Chondrocyte (in vitro differentiated cells): ENCODE data around the gene KIAA1328. TPM values are rescaled to one million over a fixed set of nuclear protein-coding genes. Genes with fewer than 3 reads are reported as not detected.

Experiments
- DNase-seq: peaks from one replicate; pipeline ENCODE4 v3.0.0; 2021; ENCODE audit warnings: mixed read lengths, low spot score
- H3K27ac Mint-ChIP-seq: one replicate; pipeline ENCODE4 v1.8.0; 2021; ENCODE audit warnings: mild to moderate bottlenecking, moderate library complexity, mixed read lengths; ENCODE audit not compliant: unreplicated experiment
- H3K27me3 Mint-ChIP-seq: 2 replicates; pipeline ENCODE4 v1.8.0; 2021; ENCODE audit warnings: low read depth, mixed read lengths
- H3K36me3 Mint-ChIP-seq: 2 replicates; pipeline ENCODE4 v1.8.0; 2021; ENCODE audit warnings: low read depth, mixed read lengths
- H3K4me1 Mint-ChIP-seq: 2 replicates; pipeline ENCODE4 v1.8.0; 2021; ENCODE audit warnings: low read depth, mild to moderate bottlenecking, mixed read lengths
- H3K4me3 Mint-ChIP-seq: one replicate; pipeline ENCODE4 v1.8.0; 2021; ENCODE audit warnings: mild to moderate bottlenecking, moderate library complexity, mixed read lengths; ENCODE audit not compliant: unreplicated experiment
- H3K9me3 Mint-ChIP-seq: 2 replicates; pipeline ENCODE4 v1.8.0; 2021; ENCODE audit warnings: low read depth, mixed read lengths
- total RNA-seq: library from RNA; stranded (reverse); gene quantifications from 3 replicates; pipeline ENCODE4 v1.2.1, GENCODE V29; 2021
- TF ChIP-seq, protein P1 (sequence below): fragments of 200-600 bp; sonication (generic); IDR thresholded peaks from 2 replicates; pipeline ENCODE4 v1.5.0; 2021; ENCODE audit warnings: antibody characterized with exemption, mild to moderate bottlenecking, moderate library complexity

The KIAA1328 gene
- total RNA-seq, 1 donor from 2014 or later, result 6.3 TPM

DNA sequence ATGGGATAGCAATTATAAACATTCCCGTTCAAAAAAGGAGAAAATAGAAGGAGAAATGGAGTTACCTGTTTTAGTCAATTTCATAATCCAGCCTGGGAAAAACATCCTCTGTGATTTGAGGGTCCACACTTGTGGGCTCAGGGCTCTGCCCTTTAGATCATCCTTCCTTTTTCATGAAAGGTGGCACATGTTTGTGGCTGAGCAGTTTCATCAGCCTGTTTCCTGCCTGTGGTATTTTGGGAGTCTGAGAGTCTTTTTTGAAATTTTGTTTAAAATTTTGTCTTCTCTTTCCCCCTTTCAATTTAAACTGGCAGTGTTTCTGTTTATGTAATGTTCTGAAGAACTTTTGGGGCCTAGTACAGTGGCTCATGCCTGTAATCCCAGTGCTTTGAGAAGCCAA, 84.0 kb downstream of the KIAA1328 start:
- Mint-ChIP-seq H3K4me1 (peaks cover 8% of the 10 kb centered on the region), H3K27me3 (no peaks in the 10 kb centered on the region), H3K27ac (no peak overlapping the region), H3K36me3 (peaks cover 2% of the 10 kb centered on the region), H3K9me3 (peaks cover 2% of the 10 kb centered on the region), H3K4me3 (no peak overlapping the region)
- DNase-seq, result no peak
- TF ChIP-seq, protein P1, sequence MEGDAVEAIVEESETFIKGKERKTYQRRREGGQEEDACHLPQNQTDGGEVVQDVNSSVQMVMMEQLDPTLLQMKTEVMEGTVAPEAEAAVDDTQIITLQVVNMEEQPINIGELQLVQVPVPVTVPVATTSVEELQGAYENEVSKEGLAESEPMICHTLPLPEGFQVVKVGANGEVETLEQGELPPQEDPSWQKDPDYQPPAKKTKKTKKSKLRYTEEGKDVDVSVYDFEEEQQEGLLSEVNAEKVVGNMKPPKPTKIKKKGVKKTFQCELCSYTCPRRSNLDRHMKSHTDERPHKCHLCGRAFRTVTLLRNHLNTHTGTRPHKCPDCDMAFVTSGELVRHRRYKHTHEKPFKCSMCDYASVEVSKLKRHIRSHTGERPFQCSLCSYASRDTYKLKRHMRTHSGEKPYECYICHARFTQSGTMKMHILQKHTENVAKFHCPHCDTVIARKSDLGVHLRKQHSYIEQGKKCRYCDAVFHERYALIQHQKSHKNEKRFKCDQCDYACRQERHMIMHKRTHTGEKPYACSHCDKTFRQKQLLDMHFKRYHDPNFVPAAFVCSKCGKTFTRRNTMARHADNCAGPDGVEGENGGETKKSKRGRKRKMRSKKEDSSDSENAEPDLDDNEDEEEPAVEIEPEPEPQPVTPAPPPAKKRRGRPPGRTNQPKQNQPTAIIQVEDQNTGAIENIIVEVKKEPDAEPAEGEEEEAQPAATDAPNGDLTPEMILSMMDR, result no peak

DNA sequence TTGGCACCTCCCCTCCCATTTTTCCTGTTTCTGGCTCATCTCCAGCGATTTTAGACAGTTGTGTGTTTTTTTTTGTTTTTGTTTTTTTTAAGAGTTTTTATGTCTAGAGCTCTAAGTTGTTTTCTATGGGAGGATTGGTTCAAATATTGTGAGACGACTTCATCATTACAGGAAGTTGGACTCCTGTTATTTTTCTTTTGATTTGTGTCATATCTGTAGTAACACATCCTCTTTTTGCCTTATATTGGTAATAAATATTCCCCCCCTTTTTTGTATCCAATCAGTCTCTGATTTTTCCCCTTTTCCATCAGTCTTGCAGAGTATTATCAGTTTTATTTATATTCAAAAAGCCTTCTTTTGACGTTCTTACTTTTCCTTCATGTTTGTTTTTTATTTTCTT, 89.0 kb downstream of the KIAA1328 start:
- Mint-ChIP-seq H3K27ac (no peak overlapping the region), H3K4me1 (peaks cover 6% of the 10 kb centered on the region), H3K9me3 (peaks cover 16% of the 10 kb centered on the region), H3K4me3 (no peak overlapping the region), H3K27me3 (no peaks in the 10 kb centered on the region), H3K36me3 (peaks cover 2% of the 10 kb centered on the region)
- no peak for DNase-seq
- TF ChIP-seq, protein P1, result no peak

DNA sequence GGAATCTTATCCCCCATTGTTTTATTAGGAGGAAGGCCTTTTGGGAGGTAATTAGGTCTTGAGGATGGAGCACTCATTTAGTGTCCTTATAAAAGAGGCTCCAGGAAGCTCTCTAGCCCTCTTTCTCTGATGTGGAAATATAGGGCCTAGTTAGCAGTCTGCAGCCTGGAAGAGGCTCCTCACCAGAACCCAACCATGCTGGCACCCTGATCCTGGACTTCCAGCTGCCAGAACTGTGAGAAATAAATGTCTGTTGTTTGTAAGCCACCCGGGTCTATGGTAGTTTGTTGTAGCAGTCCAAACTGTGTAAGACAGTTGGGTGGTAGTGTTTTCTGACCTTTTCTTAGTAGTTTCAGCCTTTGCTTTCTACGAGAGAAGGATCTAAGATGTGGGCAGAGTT, 100.7 kb downstream of the KIAA1328 start:
- TF ChIP-seq, protein P1, result no peak
- DNase-seq, result no peak
- H3K4me3 Mint-ChIP-seq, result no peak overlapping the region
- H3K27me3 Mint-ChIP-seq, result no peaks in the 10 kb centered on the region
- no peaks in the 10 kb centered on the region for H3K4me1 Mint-ChIP-seq
- peaks cover 1% of the 10 kb centered on the region for H3K36me3 Mint-ChIP-seq
- H3K27ac Mint-ChIP-seq, result no peak overlapping the region
- no peaks in the 10 kb centered on the region for H3K9me3 Mint-ChIP-seq

DNA sequence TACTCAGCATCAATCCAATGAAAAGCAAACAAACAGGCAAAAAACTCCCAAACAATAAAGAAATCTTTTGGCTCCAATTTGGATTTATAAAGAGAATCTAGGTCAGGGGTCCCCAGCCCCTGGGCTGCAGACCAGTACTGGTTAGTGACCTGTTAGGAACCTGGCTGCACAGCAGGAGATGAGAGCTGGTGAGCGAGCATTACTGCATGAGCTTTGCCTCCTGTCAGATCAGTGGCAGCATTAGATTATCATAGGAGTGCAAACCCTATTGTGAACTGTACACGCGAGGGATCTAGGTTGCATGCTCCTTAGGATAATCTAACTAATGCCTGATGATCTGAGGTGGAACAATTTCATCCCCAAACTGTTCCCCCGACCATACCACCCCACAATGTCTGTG, 102.2 kb downstream of the KIAA1328 start:
- TF ChIP-seq, protein P1, result no peak
- H3K4me1 Mint-ChIP-seq, result peaks cover 4% of the 10 kb centered on the region
- H3K36me3 Mint-ChIP-seq, result no peaks in the 10 kb centered on the region
- no peak overlapping the region for H3K4me3 Mint-ChIP-seq
- no peak for DNase-seq
- H3K27ac Mint-ChIP-seq, result no peak overlapping the region
- H3K9me3 Mint-ChIP-seq, result no peaks in the 10 kb centered on the region
- H3K27me3 Mint-ChIP-seq, result no peaks in the 10 kb centered on the region

DNA sequence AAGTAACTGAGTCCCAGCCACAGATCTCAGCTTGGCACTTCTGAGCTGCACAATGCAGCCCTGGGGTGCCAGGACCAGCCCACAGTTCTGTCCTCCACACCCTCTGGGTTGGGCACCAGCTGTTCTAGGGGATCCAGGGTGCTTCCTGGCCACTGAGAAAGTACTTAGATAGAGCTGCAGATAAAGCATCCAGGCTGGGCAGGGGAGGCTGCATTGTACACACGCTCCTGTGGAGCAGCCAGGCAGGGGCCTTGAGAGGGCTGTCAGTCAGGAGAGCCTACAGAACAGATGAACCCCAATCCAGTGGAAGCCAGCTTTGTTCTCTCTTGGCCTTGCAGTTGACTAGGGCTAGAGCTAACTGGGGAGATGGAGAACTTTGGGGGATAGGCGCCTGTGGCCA, 104.6 kb downstream of the KIAA1328 start:
- no peak for DNase-seq
- Mint-ChIP-seq H3K9me3 (peaks cover 17% of the 10 kb centered on the region), H3K4me3 (no peak overlapping the region), H3K4me1 (peaks cover 4% of the 10 kb centered on the region), H3K27ac (no peak overlapping the region), H3K36me3 (peaks cover 16% of the 10 kb centered on the region), H3K27me3 (no peaks in the 10 kb centered on the region)
- TF ChIP-seq, protein P1, result no peak
